Activated CD4-positive, alpha-beta T cell treated with anti-CD3 and anti-CD28 coated beads for 1 hour (primary cell): ENCODE data around the gene IGF1R.
"Not testable (repeated sequence)": the region's sequence is repeated elsewhere in the genome, so short reads cannot be mapped to it uniquely, and the experiment has no call there.

Experiments used
- DNase-seq: peaks from one replicate; pipeline ENCODE4 v3.0.0-alpha.2; 2020

The IGF1R gene

GRCh38 chr15:98647774-98648653 is at the start of gene IGF1R:
TSS of gene IGF1R (plus strand) at chr15:98648539. CDS start at chr15:98649582, 1,043 bp downstream.
- DNase-seq, result peak; percentile 81

- DNase-seq, result no peak
These were observed 48.2 kb upstream of the IGF1R start for GRCh38 chr15:98599909-98600691.

- DNase-seq, result no peak
These were observed 43.4 kb upstream of the IGF1R start for GRCh38 chr15:98604983-98605382.

- DNase-seq, result no peak
These were observed 39.0 kb upstream of the IGF1R start for GRCh38 chr15:98609144-98609852.

GRCh38 chr15:98610991-98611390 is 37.3 kb upstream of the IGF1R start:
- no peak for DNase-seq

GRCh38 chr15:98611808-98612207 is 36.5 kb upstream of the IGF1R start:
- DNase-seq, result no peak

- no peak for DNase-seq
These were observed 35.7 kb upstream of the IGF1R start for GRCh38 chr15:98612490-98613110.

- no peak for DNase-seq
These were observed 33.7 kb upstream of the IGF1R start for GRCh38 chr15:98614681-98615080.

GRCh38 chr15:98616397-98616796 is 31.9 kb upstream of the IGF1R start:
- no peak for DNase-seq

- DNase-seq, result no peak
These were observed 30.9 kb upstream of the IGF1R start for GRCh38 chr15:98617328-98617980.

GRCh38 chr15:98618576-98618975 is 29.8 kb upstream of the IGF1R start:
- not testable (repeated sequence) for DNase-seq

GRCh38 chr15:98620020-98620419 is 28.3 kb upstream of the IGF1R start:
- DNase-seq, result no peak

GRCh38 chr15:98621021-98621420 is 27.3 kb upstream of the IGF1R start:
- no peak for DNase-seq

GRCh38 chr15:98625614-98626013 is 22.7 kb upstream of the IGF1R start:
- no peak for DNase-seq

GRCh38 chr15:98626153-98626552 is 22.2 kb upstream of the IGF1R start:
- DNase-seq, result no peak

- no peak for DNase-seq
These were observed 20.1 kb upstream of the IGF1R start for GRCh38 chr15:98628216-98628615.

GRCh38 chr15:98635848-98636247 is 12.5 kb upstream of the IGF1R start:
- DNase-seq, result no peak

GRCh38 chr15:98643115-98643514 is 5.2 kb upstream of the IGF1R start:
- no peak for DNase-seq

- DNase-seq, result no peak
These were observed 1.8 kb upstream of the IGF1R start for GRCh38 chr15:98646546-98647025.

- peak; percentile 55 for DNase-seq
These were observed 1.1 kb upstream of the IGF1R start for GRCh38 chr15:98647026-98647773.
